ENCODE results near the gene STAT6. TPM values are rescaled to one million over a fixed set of nuclear protein-coding genes. Genes with fewer than 3 reads are reported as not detected.

The STAT6 gene
- total and polyA plus RNA-seq, 2 donors (not counting 1 experiment from before 2014, with no cell fraction given), result 544 to 736 TPM

DNA sequence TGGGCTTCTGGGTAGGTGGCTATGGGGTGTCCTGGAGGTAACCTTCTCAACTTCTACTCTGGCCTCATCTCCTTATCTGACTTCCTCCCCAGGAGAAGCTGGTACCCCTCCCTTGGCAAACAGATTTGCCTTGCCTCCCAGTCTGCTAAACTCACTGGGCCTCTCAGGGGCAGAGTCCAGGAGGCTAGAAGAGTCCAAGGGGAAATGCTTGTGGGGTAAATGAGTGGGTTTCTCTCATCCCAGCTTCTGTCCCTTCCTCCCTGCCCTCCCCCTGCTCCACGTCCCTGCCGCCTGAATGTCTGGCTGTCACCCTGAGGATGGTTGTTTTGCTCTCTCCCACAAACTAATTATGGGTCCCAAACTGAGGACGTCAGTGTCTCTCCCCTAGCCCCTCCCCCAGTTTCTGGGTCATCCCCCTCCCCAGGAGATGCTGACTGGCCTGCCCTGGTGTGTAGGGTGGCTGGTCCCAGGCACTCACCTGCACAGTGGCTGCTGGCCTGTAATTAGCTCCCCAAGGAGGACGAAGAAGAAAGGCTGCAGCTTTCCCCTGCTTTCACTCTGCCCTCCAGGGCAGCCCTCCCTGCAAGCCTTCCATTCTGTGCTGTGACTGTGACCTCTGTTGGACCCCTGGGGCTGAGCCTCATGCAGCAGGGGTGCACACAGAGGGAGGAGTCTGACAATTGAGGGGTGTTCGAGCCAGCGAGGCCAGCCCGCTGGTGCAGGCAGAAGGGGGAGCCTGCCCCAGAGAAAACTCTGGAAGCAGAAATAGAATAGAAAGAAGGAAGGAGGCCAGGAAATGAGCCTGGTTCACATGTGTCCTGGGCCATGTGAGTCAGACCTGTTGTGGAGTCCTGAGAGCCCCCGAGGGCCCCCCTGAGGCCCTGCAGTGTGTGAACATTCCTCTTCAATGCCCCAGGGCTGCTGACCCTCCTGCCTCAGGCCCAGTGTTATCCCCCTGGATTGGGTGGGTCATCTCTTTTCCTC, 36.1 kb upstream of the STAT6 start, which contains the start of gene LRP1-AS:
Gene LRP1-AS (minus strand): TSS at position 659 of the 984 bp plus-strand sequence.
- 68% methylated on average over 6 of the region's 8 CpGs for WGBS (ENCODE audit: insufficient coverage)
- Mint-ChIP-seq H3K9me3 (ENCODE audit: insufficient read depth) (no peaks in the 10 kb centered on the region), H3K4me3 (no peak within 1 kb of the TSS), H3K27me3 (no peaks in the 10 kb centered on the region), H3K27ac (no peak within 1 kb of the TSS), H3K4me1 (no peaks in the 10 kb centered on the region)
- POLR2A ChIA-PET, result no interaction called here
- intact Hi-C loops (cut with micrococcal nuclease), result no loop called here
- Histone ChIP-seq H3K27ac (ENCODE audit: low read length in 2 of 2) (no peak within 1 kb of the TSS), H3K4me1 (ENCODE audit: control insufficient read depth in 2 of 2, insufficient read depth in 2 of 2, low read length in 2 of 2) (no peaks in the 10 kb centered on the region), H3K4me2 (replicated peaks; ENCODE audit: low read depth, low read length, poor library complexity, severe bottlenecking) (no peak within 1 kb of the TSS), H3K79me2 (ENCODE audit: control insufficient read depth, insufficient read depth, low read length) (no peaks in the 10 kb centered on the region), H2AFZ (ENCODE audit: insufficient read depth, low read depth, low read length, poor library complexity, severe bottlenecking) (no peak within 1 kb of the TSS), H3K27me3 (replicated peaks in 1 of 4; ENCODE audit: control extremely low read depth in 1 of 4, control insufficient read depth in 3 of 4, insufficient read depth in 4 of 4, low read length in 3 of 4) (no peaks in the 10 kb centered on the region), H3K9me3 (ENCODE audit: control extremely low read depth in 1 of 3, control insufficient read depth in 2 of 3, insufficient read depth in 1 of 3, low read length in 2 of 3) (no peaks in the 10 kb centered on the region), H3K4me3 (ENCODE audit: control extremely low read depth in 1 of 5, extremely low read depth in 1 of 5, insufficient read depth in 1 of 5, low read depth in 2 of 5, low read length in 4 of 5) (no peak within 1 kb of the TSS), H4K20me1 (ENCODE audit: control insufficient read depth, insufficient read depth, low read length, poor library complexity, severe bottlenecking) (no peaks in the 10 kb centered on the region), H3K9ac (ENCODE audit: low read length) (no peak within 1 kb of the TSS), H3K36me3 (replicated peaks in 1 of 2; ENCODE audit: control extremely low read depth in 1 of 2, control insufficient read depth in 1 of 2, extremely low read depth in 1 of 2, insufficient read depth in 2 of 2, low read length in 1 of 2) (no peaks in the 10 kb centered on the region)
- CTCF ChIA-PET, result interaction anchor here (0.8 to 1.1 kb wide), 2 partner anchors 23 to 96 kb away, joined by 3 read pairs; no protein-coding TSS in a partner anchor
- DNase-seq, result no peak
- TF ChIP-seq, protein P1, sequence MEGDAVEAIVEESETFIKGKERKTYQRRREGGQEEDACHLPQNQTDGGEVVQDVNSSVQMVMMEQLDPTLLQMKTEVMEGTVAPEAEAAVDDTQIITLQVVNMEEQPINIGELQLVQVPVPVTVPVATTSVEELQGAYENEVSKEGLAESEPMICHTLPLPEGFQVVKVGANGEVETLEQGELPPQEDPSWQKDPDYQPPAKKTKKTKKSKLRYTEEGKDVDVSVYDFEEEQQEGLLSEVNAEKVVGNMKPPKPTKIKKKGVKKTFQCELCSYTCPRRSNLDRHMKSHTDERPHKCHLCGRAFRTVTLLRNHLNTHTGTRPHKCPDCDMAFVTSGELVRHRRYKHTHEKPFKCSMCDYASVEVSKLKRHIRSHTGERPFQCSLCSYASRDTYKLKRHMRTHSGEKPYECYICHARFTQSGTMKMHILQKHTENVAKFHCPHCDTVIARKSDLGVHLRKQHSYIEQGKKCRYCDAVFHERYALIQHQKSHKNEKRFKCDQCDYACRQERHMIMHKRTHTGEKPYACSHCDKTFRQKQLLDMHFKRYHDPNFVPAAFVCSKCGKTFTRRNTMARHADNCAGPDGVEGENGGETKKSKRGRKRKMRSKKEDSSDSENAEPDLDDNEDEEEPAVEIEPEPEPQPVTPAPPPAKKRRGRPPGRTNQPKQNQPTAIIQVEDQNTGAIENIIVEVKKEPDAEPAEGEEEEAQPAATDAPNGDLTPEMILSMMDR (IDR thresholded peaks at IDR 0.05), result no peak
- TF ChIP-seq EZH2 (IDR thresholded peaks at IDR 0.05; ENCODE audit: borderline replicate concordance, insufficient read depth, low read depth, low read length, poor library complexity, severe bottlenecking), result no peak
- ATAC-seq (ENCODE audit: low read depth), result no peak

DNA sequence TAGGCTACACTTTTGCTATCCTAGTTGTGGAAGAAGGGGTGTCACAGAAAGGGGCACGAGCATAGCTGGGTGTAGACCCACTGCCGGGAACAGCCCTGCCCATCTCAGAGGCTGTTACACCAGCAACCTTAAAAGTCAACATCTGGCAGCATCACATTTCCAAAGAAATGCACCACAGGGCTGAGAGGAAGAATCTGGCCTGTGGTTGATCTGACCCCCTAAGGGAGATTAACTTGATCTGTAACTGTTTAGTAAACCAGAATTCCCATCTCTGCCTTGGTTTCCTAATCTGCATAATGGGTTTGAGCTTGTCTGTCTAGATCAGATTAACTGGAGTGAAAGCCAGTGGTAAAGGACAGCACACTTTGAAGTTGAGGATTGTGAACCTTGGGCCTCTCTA, 34.9 kb upstream of the STAT6 start:
- H3K27me3 ChIP-seq (replicated peaks in 1 of 4; ENCODE audit: control extremely low read depth in 1 of 4, control insufficient read depth in 3 of 4, insufficient read depth in 4 of 4, low read length in 3 of 4), result no peaks in the 10 kb centered on the region
- DNase-seq, result no peak
- Mint-ChIP-seq H3K27me3 (no peaks in the 10 kb centered on the region), H3K9me3 (ENCODE audit: insufficient read depth) (no peaks in the 10 kb centered on the region), H3K27ac (no peak overlapping the region), H3K4me1 (no peaks in the 10 kb centered on the region), H3K4me3 (no peak overlapping the region)
- WGBS (ENCODE audit: insufficient coverage), result no CpG with 5 or more reads among the region's 2 CpGs
- ATAC-seq (ENCODE audit: low read depth), result no peak
- H3K9me3 ChIP-seq (ENCODE audit: control extremely low read depth in 1 of 3, control insufficient read depth in 2 of 3, insufficient read depth in 1 of 3, low read length in 2 of 3), result no peaks in the 10 kb centered on the region
- H3K9ac ChIP-seq (ENCODE audit: low read length), result no peak overlapping the region
- H3K27ac ChIP-seq (ENCODE audit: low read length in 2 of 2), result no peak overlapping the region
- no peaks in the 10 kb centered on the region for H3K36me3 ChIP-seq (replicated peaks in 1 of 2; ENCODE audit: control extremely low read depth in 1 of 2, control insufficient read depth in 1 of 2, extremely low read depth in 1 of 2, insufficient read depth in 2 of 2, low read length in 1 of 2)
- no peak overlapping the region for H3K4me3 ChIP-seq (ENCODE audit: control extremely low read depth in 1 of 5, extremely low read depth in 1 of 5, insufficient read depth in 1 of 5, low read depth in 2 of 5, low read length in 4 of 5)
- CTCF ChIA-PET, result interaction anchor here (0.8 to 1.1 kb wide), 3 partner anchors 22 to 97 kb away, joined by 3 to 4 read pairs (median 3); no protein-coding TSS in a partner anchor
- TF ChIP-seq, protein P1 (IDR thresholded peaks at IDR 0.05), result no peak
- TF ChIP-seq EZH2 (IDR thresholded peaks at IDR 0.05; ENCODE audit: borderline replicate concordance, insufficient read depth, low read depth, low read length, poor library complexity, severe bottlenecking), result no peak
- POLR2A ChIA-PET, result no interaction called here
- intact Hi-C loops (cut with micrococcal nuclease), result no loop called here
- H4K20me1 ChIP-seq (ENCODE audit: control insufficient read depth, insufficient read depth, low read length, poor library complexity, severe bottlenecking), result no peaks in the 10 kb centered on the region
- H3K4me1 ChIP-seq (ENCODE audit: control insufficient read depth in 2 of 2, insufficient read depth in 2 of 2, low read length in 2 of 2), result no peaks in the 10 kb centered on the region
- H2AFZ ChIP-seq (ENCODE audit: insufficient read depth, low read depth, low read length, poor library complexity, severe bottlenecking), result no peak overlapping the region
- H3K4me2 ChIP-seq (replicated peaks; ENCODE audit: low read depth, low read length, poor library complexity, severe bottlenecking), result no peak overlapping the region
- H3K79me2 ChIP-seq (ENCODE audit: control insufficient read depth, insufficient read depth, low read length), result no peaks in the 10 kb centered on the region

All from B cell (primary cell).